ENCODE measurements around the gene STK17A.

Gene STK17A

DNA sequence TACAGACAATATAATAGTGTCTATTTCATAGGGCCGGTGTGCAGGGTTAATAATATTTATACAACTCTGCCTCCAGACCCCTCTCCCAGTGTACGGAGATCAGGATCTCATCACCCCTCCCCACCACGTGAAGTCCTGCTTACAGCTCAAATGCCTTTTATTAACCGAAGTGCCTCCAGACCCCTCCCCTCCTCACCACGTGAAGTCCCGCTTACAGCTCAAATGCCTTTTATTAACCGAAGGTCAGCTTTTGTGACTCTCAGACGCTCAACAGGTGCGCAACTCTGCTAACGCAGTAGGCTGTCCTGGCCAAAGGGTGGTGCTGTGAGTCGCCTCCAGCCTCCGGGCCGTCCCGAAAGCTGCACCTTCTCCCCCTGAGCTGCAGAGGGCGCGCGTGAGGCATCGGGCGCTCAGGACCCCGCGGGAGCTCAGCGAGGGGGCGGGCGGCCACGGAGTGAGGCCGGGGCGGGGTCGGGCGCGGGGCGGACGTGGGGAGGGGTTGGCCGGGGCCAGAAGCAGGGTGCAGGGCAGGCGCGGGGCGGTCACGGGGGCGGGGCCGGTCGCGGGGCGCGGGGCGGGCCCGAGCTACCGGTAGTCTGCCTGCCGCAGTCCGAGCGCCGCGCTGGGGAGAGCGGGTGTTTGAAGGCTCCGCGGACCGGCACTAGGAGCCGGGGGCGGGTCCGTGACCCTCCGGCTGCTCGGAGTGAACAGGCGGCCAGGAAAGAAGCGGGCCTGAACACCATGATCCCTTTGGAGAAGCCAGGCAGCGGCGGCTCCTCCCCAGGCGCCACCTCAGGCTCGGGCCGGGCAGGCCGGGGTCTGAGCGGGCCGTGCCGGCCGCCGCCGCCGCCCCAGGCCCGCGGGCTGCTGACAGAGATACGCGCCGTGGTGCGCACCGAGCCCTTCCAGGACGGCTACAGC lies at the start of gene STK17A:
Gene STK17A (plus strand): TSS at position 606 of the 921 bp plus-strand sequence. CDS start 136 bp downstream, at position 742.
- TF ChIP-seq, protein P1, sequence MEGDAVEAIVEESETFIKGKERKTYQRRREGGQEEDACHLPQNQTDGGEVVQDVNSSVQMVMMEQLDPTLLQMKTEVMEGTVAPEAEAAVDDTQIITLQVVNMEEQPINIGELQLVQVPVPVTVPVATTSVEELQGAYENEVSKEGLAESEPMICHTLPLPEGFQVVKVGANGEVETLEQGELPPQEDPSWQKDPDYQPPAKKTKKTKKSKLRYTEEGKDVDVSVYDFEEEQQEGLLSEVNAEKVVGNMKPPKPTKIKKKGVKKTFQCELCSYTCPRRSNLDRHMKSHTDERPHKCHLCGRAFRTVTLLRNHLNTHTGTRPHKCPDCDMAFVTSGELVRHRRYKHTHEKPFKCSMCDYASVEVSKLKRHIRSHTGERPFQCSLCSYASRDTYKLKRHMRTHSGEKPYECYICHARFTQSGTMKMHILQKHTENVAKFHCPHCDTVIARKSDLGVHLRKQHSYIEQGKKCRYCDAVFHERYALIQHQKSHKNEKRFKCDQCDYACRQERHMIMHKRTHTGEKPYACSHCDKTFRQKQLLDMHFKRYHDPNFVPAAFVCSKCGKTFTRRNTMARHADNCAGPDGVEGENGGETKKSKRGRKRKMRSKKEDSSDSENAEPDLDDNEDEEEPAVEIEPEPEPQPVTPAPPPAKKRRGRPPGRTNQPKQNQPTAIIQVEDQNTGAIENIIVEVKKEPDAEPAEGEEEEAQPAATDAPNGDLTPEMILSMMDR (IDR thresholded peaks at IDR 0.05; ENCODE audit: borderline replicate concordance, insufficient read depth, low read depth, low read length) = peak; percentile 99
- peak within 1 kb of the TSS; percentile 98 for H3K4me3 ChIP-seq (ENCODE audit: low read depth, low read length)

DNA sequence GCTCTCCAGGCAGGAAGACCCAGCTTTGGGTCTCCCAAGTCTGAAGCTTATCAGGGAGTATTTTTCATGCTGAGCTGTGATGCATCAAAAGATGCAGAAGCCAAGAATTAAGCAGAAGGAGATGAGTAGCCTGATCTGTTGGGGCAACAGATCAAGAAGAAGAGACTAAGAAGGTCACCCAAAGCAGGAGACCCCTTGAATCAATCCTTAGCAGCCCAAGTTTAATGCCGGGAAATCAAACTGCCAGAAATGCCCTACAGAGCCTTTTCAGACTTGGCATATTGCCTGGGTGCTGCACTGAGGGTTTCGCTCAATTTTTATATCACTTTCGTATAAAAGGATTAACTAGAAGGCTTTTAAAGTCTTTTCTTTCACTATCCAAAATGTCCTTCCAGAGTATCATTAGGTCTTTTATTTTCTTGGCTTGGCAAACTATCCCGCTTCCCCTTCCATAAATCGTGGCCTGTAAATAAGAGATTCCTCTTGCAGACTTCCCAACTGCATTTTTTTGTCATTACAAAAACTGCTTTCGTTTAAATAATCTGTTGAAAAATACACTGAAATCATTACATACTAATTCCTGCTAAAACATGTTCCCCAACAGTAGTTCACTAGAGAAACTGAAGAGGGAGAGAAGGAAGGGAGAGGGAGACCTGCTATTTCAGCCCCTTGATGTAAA lies 49.0 kb upstream of the STK17A start:
- TF ChIP-seq, protein P1 (IDR thresholded peaks at IDR 0.05; ENCODE audit: borderline replicate concordance, insufficient read depth, low read depth, low read length) = no peak
- no peak overlapping the region for H3K4me3 ChIP-seq (ENCODE audit: low read depth, low read length)

DNA sequence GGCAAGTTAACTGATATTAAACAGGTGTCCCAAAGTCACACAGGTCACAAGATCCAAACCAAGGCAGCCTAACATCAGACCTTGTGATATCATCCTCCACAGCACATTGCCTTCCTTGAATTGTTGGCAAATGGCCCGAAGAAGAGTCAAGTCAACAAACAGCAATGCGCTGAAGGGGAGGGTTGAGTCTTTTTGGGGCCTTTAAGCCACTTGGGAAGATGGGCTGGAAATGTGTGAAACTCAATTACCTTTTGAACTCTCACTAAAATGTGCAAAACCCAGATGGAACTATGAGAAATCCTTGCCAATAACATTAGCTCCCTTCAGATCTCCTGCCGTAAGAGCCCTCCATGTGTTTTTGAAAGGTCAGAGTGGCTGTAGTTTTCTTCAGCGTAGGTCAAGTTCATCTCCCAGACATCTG lies 47.9 kb upstream of the STK17A start:
- TF ChIP-seq, protein P1 (IDR thresholded peaks at IDR 0.05; ENCODE audit: borderline replicate concordance, insufficient read depth, low read depth, low read length) = no peak

DNA sequence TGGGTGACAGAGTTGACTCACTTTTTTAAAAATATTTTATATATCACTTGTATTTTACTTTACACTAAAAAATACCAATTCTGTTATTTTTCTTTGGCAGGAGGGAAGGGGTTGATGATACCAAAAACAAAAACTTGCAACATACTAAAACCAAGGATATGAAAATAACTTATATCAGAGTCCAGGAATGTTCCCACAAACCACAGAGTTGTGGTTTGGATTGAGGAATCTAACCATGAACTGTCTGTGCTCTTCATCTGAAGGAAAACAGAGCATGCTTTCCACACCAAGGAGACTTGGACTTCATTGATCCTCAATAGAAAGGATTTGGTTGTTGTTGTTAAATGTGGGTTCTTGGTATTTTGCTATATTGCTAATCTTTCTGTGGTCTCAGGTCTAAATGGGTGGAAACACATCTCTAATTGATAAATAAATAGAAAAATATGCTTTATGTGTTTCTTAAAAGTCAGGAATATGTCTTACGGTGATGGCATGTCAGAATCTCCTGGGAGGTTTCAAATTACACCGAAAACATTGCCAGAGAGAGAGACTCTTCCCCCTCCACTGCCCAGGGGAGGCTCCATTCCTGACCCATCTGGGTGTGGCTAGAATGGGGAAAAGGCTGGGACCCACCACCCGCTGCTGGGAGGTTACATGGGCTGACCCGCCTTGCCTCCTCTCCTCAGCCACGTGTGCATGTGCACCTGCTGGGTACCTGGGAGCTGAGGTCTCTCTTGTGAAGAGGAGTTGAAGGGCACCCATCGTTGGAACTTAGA lies 46.9 kb upstream of the STK17A start:
- TF ChIP-seq, protein P1 (IDR thresholded peaks at IDR 0.05; ENCODE audit: borderline replicate concordance, insufficient read depth, low read depth, low read length) = no peak
- no peak overlapping the region for H3K4me3 ChIP-seq (ENCODE audit: low read depth, low read length)

More for the DNA sequence above, 47.9 kb upstream of the STK17A start:
- H3K4me3 ChIP-seq (ENCODE audit: low read depth, low read length) = no peak overlapping the region

DNA sequence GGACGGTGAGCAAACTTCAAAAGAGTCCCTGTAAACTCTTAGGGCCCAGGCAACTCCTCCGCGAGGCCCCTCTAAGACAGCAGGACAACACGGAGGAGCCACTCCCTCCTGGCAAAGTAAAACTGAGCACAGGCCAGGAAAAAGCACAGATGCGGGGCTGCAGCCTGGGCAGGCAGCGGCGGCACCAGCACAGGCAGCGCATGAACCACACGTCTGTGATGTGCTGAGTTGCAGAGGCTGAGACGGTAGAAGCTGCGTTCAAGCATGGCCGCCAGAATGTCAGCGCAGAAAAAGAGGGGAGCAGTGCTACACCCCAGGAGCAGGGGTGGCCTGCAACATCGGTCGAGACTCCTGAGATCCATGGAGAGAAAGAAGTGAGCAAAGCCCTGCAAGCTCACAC lies 46.1 kb upstream of the STK17A start:
- TF ChIP-seq, protein P1 (IDR thresholded peaks at IDR 0.05; ENCODE audit: borderline replicate concordance, insufficient read depth, low read depth, low read length) = no peak
- H3K4me3 ChIP-seq (ENCODE audit: low read depth, low read length) = no peak overlapping the region

DNA sequence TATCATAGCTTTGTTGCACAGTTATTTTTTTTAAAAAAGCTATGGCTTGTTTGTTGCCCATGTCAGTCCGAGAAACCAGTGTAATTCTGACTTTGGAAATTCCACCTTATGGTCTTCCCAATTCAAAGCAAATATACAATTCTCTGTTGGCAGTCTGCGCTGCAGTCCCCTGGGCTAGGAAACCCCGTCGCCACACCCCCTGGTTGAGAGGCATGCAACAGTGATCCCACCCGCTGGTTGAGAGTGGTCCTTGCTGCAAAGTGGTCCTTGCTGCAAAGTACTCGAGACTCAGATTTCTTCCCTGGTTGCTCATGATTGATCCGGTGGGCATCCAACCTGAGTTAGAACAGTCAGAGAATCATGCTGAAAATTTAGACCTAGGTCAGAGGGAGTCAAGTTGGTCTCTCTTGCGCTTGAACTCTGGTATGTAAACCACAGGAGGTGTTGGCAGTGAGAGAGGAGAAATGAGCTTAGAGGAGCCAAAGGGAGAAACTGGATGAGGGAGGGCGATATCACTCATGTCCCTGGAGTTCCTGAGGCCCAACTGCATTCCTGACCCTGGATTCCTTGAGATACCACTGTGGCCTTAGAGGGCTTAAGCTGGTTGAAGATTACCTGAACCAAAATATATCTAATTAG lies 45.0 kb upstream of the STK17A start:
- TF ChIP-seq, protein P1 (IDR thresholded peaks at IDR 0.05; ENCODE audit: borderline replicate concordance, insufficient read depth, low read depth, low read length) = no peak
- no peak overlapping the region for H3K4me3 ChIP-seq (ENCODE audit: low read depth, low read length)
